H1 (cell line): Measurements from ENCODE around the gene KIF26B. TPM values are rescaled to one million over a fixed set of nuclear protein-coding genes. Genes with fewer than 3 reads are reported as not detected.

Experiments
- CTCF ChIA-PET: fragments of 300-600 bp; sonication (Branson Sonifier 250); formaldehyde crosslinking; loops from one replicate; lab custom pipeline; 2021; ENCODE audit not compliant: partially characterized antibody; lab: Charles Lee
- POLR2A ChIA-PET: fragments of 300-600 bp; sonication (Branson Sonifier 250); formaldehyde crosslinking; loops from one replicate; lab custom pipeline; 2021; ENCODE audit warnings: inconsistent platforms; ENCODE audit not compliant: partially characterized antibody; lab: Charles Lee
- DNase-seq, 2 experiments: peaks; one replicate each; pipeline versions ENCODE4 v3.0.0 to v3.0.0-alpha.2; 2010 to 2022; ENCODE audit warnings: low spot score in 2 of 2, low read depth in 1 of 2, mixed read lengths in 1 of 2
- FAIRE-seq: peaks from 2 replicates; lab custom pipeline; 2011; peaks lifted over from hg19 to GRCh38; lab: Jason Lieb, UNC
- H2AFZ ChIP-seq: 2 replicates; pipeline ENCODE4 v1.8.1; 2012; ENCODE audit warnings: low read length, inconsistent platforms
- H2AK5ac ChIP-seq: 2 replicates; pipeline ENCODE4 v1.6.1; 2013; ENCODE audit warnings: low read depth, low read length
- H2BK120ac ChIP-seq: replicated peaks from 2 replicates; pipeline ENCODE3; 2013; ENCODE audit warnings: low read depth, low read length, inconsistent platforms
- H2BK12ac ChIP-seq: 2 replicates; pipeline ENCODE4 v1.6.1; 2013; ENCODE audit warnings: low read depth, low read length
- H2BK15ac ChIP-seq: 2 replicates; pipeline ENCODE4 v1.6.1; 2013; ENCODE audit warnings: low read length
- H2BK20ac ChIP-seq: 2 replicates; pipeline ENCODE4 v1.6.1; 2013; ENCODE audit warnings: low read length
- H2BK5ac ChIP-seq: 2 replicates; pipeline ENCODE4 v1.6.1; 2013; ENCODE audit warnings: low read depth, low read length
- H3K14ac ChIP-seq: 2 replicates; pipeline ENCODE4 v1.6.1; 2013; ENCODE audit warnings: inconsistent platforms; ENCODE audit not compliant: insufficient read length
- H3K18ac ChIP-seq: 2 replicates; pipeline ENCODE4 v1.6.1; 2013; ENCODE audit warnings: low read length; ENCODE audit errors: extremely low read depth
- H3K23ac ChIP-seq: 2 replicates; pipeline ENCODE4 v1.6.1; 2013; ENCODE audit warnings: inconsistent platforms; ENCODE audit not compliant: insufficient read length
- H3K23me2 ChIP-seq: 2 replicates; pipeline ENCODE4 v1.6.1; 2013; ENCODE audit warnings: low read depth, low read length
- H3K27ac ChIP-seq: 2 replicates; pipeline ENCODE4 v1.6.1; 2011; ENCODE audit warnings: low read depth, low read length, inconsistent platforms
- H3K27me3 ChIP-seq, 4 experiments: replicated peaks in 1 of 4; 1 replicate in 1 of 4; 2 replicates in 3 of 4; pipeline versions ENCODE4 v1.6.1 to v1.8.1; 2011 to 2013; ENCODE audit warnings: low read length in 3 of 4, mild to moderate bottlenecking in 3 of 4, inconsistent platforms in 2 of 4, mixed read lengths in 2 of 4, moderate library complexity in 1 of 4; ENCODE audit not compliant: control insufficient read depth in 3 of 4, insufficient read depth in 3 of 4; ENCODE audit errors: extremely low read depth in 1 of 4
- H3K36me3 ChIP-seq, 4 experiments: 2 replicates each; pipeline versions ENCODE4 v1.6.1 to v1.8.1; 2011 to 2013; ENCODE audit warnings: mild to moderate bottlenecking in 4 of 4, low read length in 3 of 4, moderate library complexity in 2 of 4, control low read depth in 1 of 4, inconsistent platforms in 1 of 4; ENCODE audit not compliant: insufficient read depth in 4 of 4, control insufficient read depth in 2 of 4
- H3K4ac ChIP-seq: replicated peaks from 2 replicates; pipeline ENCODE3; 2013; ENCODE audit warnings: low read length, low read depth, mixed read lengths, inconsistent platforms; ENCODE audit not compliant: insufficient read length
- H3K4me1 ChIP-seq, 4 experiments: replicated peaks in 1 of 4; 1 replicate in 1 of 4; 2 replicates in 3 of 4; pipeline versions ENCODE4 v1.6.1 to v1.8.1; 2011 to 2013; ENCODE audit warnings: low read length in 3 of 4, inconsistent platforms in 2 of 4, mixed read lengths in 1 of 4; ENCODE audit not compliant: insufficient read depth in 4 of 4, control insufficient read depth in 3 of 4
- H3K4me2 ChIP-seq, 2 experiments: 2 replicates each; pipeline versions ENCODE4 v1.6.1 to v1.8.1; 2011 to 2013; ENCODE audit warnings: low read depth in 2 of 2, low read length in 2 of 2, control low read depth in 1 of 2, inconsistent platforms in 1 of 2, mild to moderate bottlenecking in 1 of 2; ENCODE audit not compliant: insufficient read depth in 1 of 2
- H3K4me3 ChIP-seq, 4 experiments: fragments of 200-600, 300-600 bp in 1 of 4; sonication (generic), shearing (Covaris generic), sonication (Bioruptor Twin) in 1 of 4; 2 replicates each; pipeline versions ENCODE4 v1.5.1 to v1.8.1; 2011 to 2016; ENCODE audit warnings: low read length in 4 of 4, low read depth in 3 of 4, control low read depth in 2 of 4, inconsistent platforms in 2 of 4, mild to moderate bottlenecking in 2 of 4, mixed read lengths in 1 of 4, moderate library complexity in 1 of 4; ENCODE audit not compliant: insufficient read depth in 2 of 4; ENCODE audit errors: extremely low read depth in 1 of 4
- H3K56ac ChIP-seq: replicated peaks from 2 replicates; pipeline ENCODE3; 2013; ENCODE audit warnings: low read depth, mild to moderate bottlenecking, mixed read lengths, low read length, inconsistent platforms; ENCODE audit not compliant: insufficient read length
- H3K79me1 ChIP-seq: 2 replicates; pipeline ENCODE4 v1.6.1; 2013; ENCODE audit warnings: low read depth, low read length, control low read depth
- H3K79me2 ChIP-seq, 2 experiments: 2 replicates each; pipeline versions ENCODE4 v1.6.1 to v1.8.1; 2012 to 2013; ENCODE audit warnings: low read length in 2 of 2, mild to moderate bottlenecking in 2 of 2, inconsistent platforms in 1 of 2; ENCODE audit not compliant: insufficient read depth in 2 of 2, control insufficient read depth in 1 of 2
- H3K9ac ChIP-seq, 4 experiments: replicated peaks in 1 of 4; 1 replicate in 1 of 4; 2 replicates in 3 of 4; pipeline versions ENCODE4 v1.6.1 to v1.8.1; 2011 to 2013; ENCODE audit warnings: low read depth in 3 of 4, low read length in 3 of 4, control low read depth in 2 of 4, mild to moderate bottlenecking in 2 of 4, moderate library complexity in 2 of 4, inconsistent platforms in 1 of 4; ENCODE audit errors: extremely low read depth in 1 of 4
- H3K9me3 ChIP-seq, 2 experiments: 2 replicates each; pipeline versions ENCODE4 v1.6.1 to v1.8.1; 2012 to 2013; ENCODE audit warnings: mild to moderate bottlenecking in 2 of 2, moderate library complexity in 2 of 2, control low read depth in 1 of 2, inconsistent platforms in 1 of 2, low read depth in 1 of 2, low read length in 1 of 2, mixed read lengths in 1 of 2; ENCODE audit not compliant: insufficient read depth in 2 of 2
- H4K20me1 ChIP-seq, 2 experiments: replicated peaks in 1 of 2; 2 replicates each; pipeline versions ENCODE3 to v1.8.1; 2011 to 2013; ENCODE audit warnings: inconsistent platforms in 2 of 2, low read length in 2 of 2, mild to moderate bottlenecking in 1 of 2; ENCODE audit not compliant: insufficient read depth in 2 of 2, control insufficient read depth in 1 of 2
- H4K5ac ChIP-seq: 2 replicates; pipeline ENCODE4 v1.6.1; 2013; ENCODE audit warnings: low read length, low read depth, mixed read lengths, inconsistent platforms; ENCODE audit not compliant: insufficient read length
- H4K8ac ChIP-seq: 2 replicates; pipeline ENCODE4 v1.8.0; 2013; ENCODE audit warnings: mild to moderate bottlenecking, moderate library complexity, low read length, inconsistent platforms; ENCODE audit not compliant: insufficient read depth; ENCODE audit errors: extremely low read depth
- H4K91ac ChIP-seq: replicated peaks from 2 replicates; pipeline ENCODE3; 2013; ENCODE audit warnings: low read length, mixed read lengths, inconsistent platforms; ENCODE audit not compliant: insufficient read length
- ASH2L ChIP-seq: fragments of 200-600, 300-600 bp; sonication (generic); IDR thresholded peaks from one replicate; pipeline ENCODE4 v1.7.1; 2017; ENCODE audit warnings: low read length
- CEBPB ChIP-seq: IDR thresholded peaks from 2 replicates; pipeline ENCODE4 v1.6.1; 2012; ENCODE audit warnings: low read depth, low read length
- RFX5 ChIP-seq: IDR thresholded peaks from 2 replicates; pipeline ENCODE4 v1.6.1; 2011; ENCODE audit warnings: low read depth, low read length, improper control_type of control experiment, borderline replicate concordance
- ZNF274 ChIP-seq: IDR thresholded peaks from 2 replicates; pipeline ENCODE4 v1.7.0; 2012; ENCODE audit warnings: low read length, borderline replicate concordance; ENCODE audit errors: extremely low read depth
- WGBS, 2 experiments: shearing (Covaris generic) in 1 of 2; methylation state at CpG; one replicate each; pipeline versions ENCODE4 v1.1.6 to v1.1.7; 2013 to 2015; ENCODE audit warnings: low lambda C conversion rate in 2 of 2, mixed read lengths in 2 of 2, inconsistent platforms in 1 of 2, low coverage in 1 of 2, missing lambda C conversion rate in 1 of 2; ENCODE audit not compliant: insufficient replicate concordance in 2 of 2, insufficient coverage in 1 of 2, insufficient read length in 1 of 2; ENCODE audit errors: extremely low coverage in 1 of 2, missing lambda C conversion rate in 1 of 2; 5-methylcytosine and 5-hydroxymethylcytosine counted together
- polyA plus RNA-seq, 7 experiments: library from polyadenylated mRNA; depleted of rRNA in 3 of 7; stranded (reverse) in 5 of 7; unstranded in 2 of 7; fragments of >200 nt in 5 of 7; fragments of 200-250 nt in 2 of 7; gene quantifications; 1 replicate in 5 of 7; 2 replicates in 1 of 7; 4 replicates in 1 of 7; pipeline versions ENCODE4 v1.2.1 to v1.2.3, GENCODE V29; 2011 to 2013; ENCODE audit warnings: missing spikeins in 2 of 7, mixed read lengths in 2 of 7
- total RNA-seq: library from RNA; stranded (reverse); fragmentation: NEBNext Ultra II Directional; extraction: Animal tissue kit (Norgen Biotek cat#: 25700); gene quantifications from 2 replicates; pipeline ENCODE4 v1.2.1, GENCODE V29; 2021
- TF ChIP-seq, protein P1 (sequence below), 3 experiments: IDR thresholded peaks; 1 replicate in 2 of 3; 2 replicates in 1 of 3; pipeline versions ENCODE4 v1.5.1 to v1.6.1; 2011; ENCODE audit warnings: low read length in 3 of 3, mild to moderate bottlenecking in 3 of 3, inconsistent platforms in 2 of 3, low read depth in 1 of 3, moderate library complexity in 1 of 3; ENCODE audit not compliant: insufficient read depth in 1 of 3; ENCODE audit errors: control extremely low read depth in 1 of 3

Gene KIF26B
- total and polyA plus RNA-seq, 2 of the 8 experiments (the other 6 are each of a cell fraction or from before 2014, with no cell fraction given) = 0.06 to 0.28 TPM

GRCh38 chr1:245377854-245378253, 223.1 kb downstream of the KIF26B start:
- 80% methylated on average over 5 of the region's 5 CpGs; no CpG with 5 or more reads in 1 of the 2 experiments for WGBS, 2 experiments
- Histone ChIP-seq H2AK5ac (no peak overlapping the region), H2BK120ac (no peak overlapping the region), H3K36me3 (no peaks in the 10 kb centered on the region), H3K4me1 (peaks cover 3 to 9% (median 7%) of the 10 kb centered on the region in 4 experiments), H3K14ac (no peak overlapping the region), H3K18ac (no peak overlapping the region), H2BK20ac (no peak overlapping the region), H2BK5ac (no peak overlapping the region), H4K8ac (no peak overlapping the region), H2BK12ac (no peak overlapping the region), H2AFZ (no peak overlapping the region), H3K9me3 (0 out of 4 replicates have a peak, but pooled peaks cover 0 to under 1% of the 10 kb centered on the region in 2 experiments), H3K79me1 (no peaks in the 10 kb centered on the region), H2BK15ac (no peak overlapping the region), H3K27ac (no peak overlapping the region), H3K79me2 (no peaks in the 10 kb centered on the region), H4K20me1 (no peaks in the 10 kb centered on the region), H3K27me3 (no peaks in the 10 kb centered on the region), H3K9ac (no peak overlapping the region), H3K23me2 (no peaks in the 10 kb centered on the region), H3K23ac (no peak overlapping the region), H4K5ac (no peak overlapping the region), H3K56ac (no peak overlapping the region), H3K4ac (no peak overlapping the region), H3K4me3 (no peak overlapping the region), H4K91ac (no peak overlapping the region), H3K4me2 (peak overlapping the region in 1 of 2 experiments; percentile 5; a peak in 1 of 4 replicates)
- TF ChIP-seq ZNF274 = no peak
- TF ChIP-seq ASH2L = no peak
- TF ChIP-seq RFX5 = no peak
- TF ChIP-seq, protein P1, sequence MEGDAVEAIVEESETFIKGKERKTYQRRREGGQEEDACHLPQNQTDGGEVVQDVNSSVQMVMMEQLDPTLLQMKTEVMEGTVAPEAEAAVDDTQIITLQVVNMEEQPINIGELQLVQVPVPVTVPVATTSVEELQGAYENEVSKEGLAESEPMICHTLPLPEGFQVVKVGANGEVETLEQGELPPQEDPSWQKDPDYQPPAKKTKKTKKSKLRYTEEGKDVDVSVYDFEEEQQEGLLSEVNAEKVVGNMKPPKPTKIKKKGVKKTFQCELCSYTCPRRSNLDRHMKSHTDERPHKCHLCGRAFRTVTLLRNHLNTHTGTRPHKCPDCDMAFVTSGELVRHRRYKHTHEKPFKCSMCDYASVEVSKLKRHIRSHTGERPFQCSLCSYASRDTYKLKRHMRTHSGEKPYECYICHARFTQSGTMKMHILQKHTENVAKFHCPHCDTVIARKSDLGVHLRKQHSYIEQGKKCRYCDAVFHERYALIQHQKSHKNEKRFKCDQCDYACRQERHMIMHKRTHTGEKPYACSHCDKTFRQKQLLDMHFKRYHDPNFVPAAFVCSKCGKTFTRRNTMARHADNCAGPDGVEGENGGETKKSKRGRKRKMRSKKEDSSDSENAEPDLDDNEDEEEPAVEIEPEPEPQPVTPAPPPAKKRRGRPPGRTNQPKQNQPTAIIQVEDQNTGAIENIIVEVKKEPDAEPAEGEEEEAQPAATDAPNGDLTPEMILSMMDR (IDR thresholded peaks at IDR 0.05; ENCODE audit: control extremely low read depth in 1 of 3, insufficient read depth in 1 of 3, low read depth in 1 of 3, low read length in 3 of 3) = no peak
- TF ChIP-seq CEBPB = no peak
- no peak for DNase-seq
- ChIA-PET POLR2A (no interaction called here), CTCF (interaction anchor here (1.0 to 1.7 kb wide), 3 partner anchors 12 to 226 kb away, joined by 3 to 6 read pairs (median 4); no protein-coding TSS in a partner anchor)
- FAIRE-seq = no peak
